GM12891 (cell line): ENCODE measurements around the gene ANKRA2.

ENCODE experiments used
- DNase-seq: peaks from one replicate; pipeline ENCODE4 v3.0.0; 2011; ENCODE audit warnings: low spot score; ENCODE audit not compliant: insufficient read length
- FAIRE-seq: peaks from 2 replicates; lab custom pipeline; 2011; peaks lifted over from hg19 to GRCh38; lab: Jason Lieb, UNC
- PAX5 ChIP-seq: IDR thresholded peaks from 2 replicates; pipeline ENCODE4 v1.6.1; 2011; ENCODE audit warnings: low read length, moderate library complexity, mild to moderate bottlenecking; ENCODE audit not compliant: insufficient read depth, severe bottlenecking
- POLR2A ChIP-seq: IDR thresholded peaks from 2 replicates; pipeline ENCODE4 v1.6.1; 2011; ENCODE audit warnings: low read depth, low read length, control low read depth
- POLR2AphosphoS5 ChIP-seq: IDR thresholded peaks from 2 replicates; pipeline ENCODE4 v1.6.1; 2011; ENCODE audit warnings: low read depth, low read length, control low read depth
- POU2F2 ChIP-seq: IDR thresholded peaks from 2 replicates; pipeline ENCODE4 v1.6.1; 2011; ENCODE audit warnings: low read depth, mild to moderate bottlenecking, control low read depth, low read length, moderate library complexity
- SPI1 ChIP-seq: IDR thresholded peaks from 2 replicates; pipeline ENCODE4 v1.6.1; 2011; ENCODE audit warnings: low read depth, low read length, control low read depth
- TAF1 ChIP-seq: IDR thresholded peaks from 2 replicates; pipeline ENCODE4 v1.6.1; 2011; ENCODE audit warnings: low read depth, low read length, control low read depth

Gene ANKRA2

DNA sequence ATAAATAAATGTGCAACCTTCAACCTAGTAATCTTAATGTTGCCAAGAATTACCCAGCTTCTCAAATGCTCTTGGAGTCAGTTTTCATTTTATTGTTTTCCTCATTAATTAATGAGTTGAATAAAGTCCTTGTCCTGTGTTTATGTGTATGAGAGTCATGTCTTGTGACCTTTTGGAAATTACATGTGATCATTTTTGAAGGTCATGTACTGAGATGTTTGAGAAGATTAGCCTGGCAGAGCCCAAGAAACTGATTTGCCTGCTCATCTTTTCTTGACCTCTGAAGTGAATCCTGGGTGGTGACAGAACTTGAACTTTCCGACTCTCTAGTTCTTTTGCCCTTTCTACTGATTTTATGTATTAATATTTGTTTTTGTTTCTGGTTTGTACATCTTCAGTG is 15.4 kb downstream of the ANKRA2 start:
- FAIRE-seq (no peak), DNase-seq (no peak)
- no peak for TF ChIP-seq SPI1
- no peak for TF ChIP-seq TAF1
- no peak for TF ChIP-seq POLR2AphosphoS5
- no peak for TF ChIP-seq PAX5
- TF ChIP-seq POLR2A = no peak
- no peak for TF ChIP-seq POU2F2

DNA sequence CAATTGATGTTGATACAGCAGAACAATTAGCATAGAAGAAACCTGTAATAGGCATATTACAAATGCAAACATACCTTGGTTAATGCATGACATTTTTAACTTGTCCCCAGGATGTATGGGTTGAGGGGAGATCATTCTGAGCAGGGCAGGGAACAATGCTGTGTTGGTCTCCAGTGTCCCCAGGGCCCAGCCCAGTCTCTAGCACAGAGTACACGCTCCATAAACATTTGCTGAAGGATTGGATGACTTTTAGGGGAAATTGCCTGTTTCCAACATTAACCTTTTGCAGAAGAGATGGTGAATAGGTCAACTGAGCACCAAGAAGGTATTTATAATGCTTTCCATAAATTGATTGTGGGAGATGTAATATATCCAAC is 20.0 kb downstream of the ANKRA2 start:
- DNase-seq (no peak), FAIRE-seq (no peak)
- TF ChIP-seq POLR2AphosphoS5 (no peak), SPI1 (no peak), PAX5 (no peak), TAF1 (no peak), POLR2A (no peak), POU2F2 (no peak)

DNA sequence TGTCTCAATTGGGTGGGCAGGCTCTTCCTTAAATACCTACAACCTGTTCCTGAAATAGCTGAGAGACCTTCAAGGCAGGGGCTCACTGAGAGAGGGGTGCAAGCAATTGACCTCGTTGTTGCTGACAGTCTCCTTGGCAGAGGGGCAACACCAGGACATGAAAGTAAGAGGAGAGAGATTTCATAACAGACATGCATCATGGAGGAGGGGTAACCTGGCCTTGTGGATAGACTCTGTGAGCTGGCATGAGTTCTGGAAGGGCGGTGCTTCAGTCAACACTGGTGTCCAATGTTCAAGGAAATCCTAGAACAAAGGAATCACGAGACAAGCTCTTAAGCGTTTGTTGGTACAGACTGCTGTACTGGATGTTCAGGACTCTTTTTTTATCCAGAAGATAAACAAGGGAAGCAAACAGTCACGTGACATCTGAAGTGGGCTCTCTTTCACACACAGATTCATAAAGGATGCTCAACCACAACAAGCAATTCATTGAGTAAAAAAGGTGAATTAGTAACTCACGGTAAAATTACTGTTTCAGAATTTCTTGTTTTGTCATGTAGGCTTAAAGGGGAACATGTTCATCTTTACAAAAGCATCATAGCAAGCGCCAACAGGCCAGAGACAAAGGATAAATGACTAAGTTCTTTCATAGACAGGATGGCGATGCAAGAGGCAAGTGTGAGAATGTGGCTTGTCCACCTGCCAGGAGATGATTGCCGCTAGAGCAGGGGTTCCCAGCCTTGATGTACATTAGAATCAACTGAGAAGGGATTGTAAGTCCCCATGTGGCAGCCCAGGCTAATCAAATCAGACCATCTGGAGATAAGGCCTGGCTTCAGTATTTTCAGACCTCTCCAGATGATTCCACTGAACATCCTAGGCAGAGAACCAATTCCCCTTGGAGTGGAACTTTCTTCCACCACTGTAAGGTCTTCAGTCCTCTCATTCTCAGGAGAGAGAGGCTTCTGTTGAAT is 20.7 kb downstream of the ANKRA2 start:
- TF ChIP-seq SPI1 (no peak), PAX5 (no peak), POLR2AphosphoS5 (no peak), TAF1 (no peak), POLR2A (no peak), POU2F2 (no peak)
- no peak for FAIRE-seq
- DNase-seq = no peak

DNA sequence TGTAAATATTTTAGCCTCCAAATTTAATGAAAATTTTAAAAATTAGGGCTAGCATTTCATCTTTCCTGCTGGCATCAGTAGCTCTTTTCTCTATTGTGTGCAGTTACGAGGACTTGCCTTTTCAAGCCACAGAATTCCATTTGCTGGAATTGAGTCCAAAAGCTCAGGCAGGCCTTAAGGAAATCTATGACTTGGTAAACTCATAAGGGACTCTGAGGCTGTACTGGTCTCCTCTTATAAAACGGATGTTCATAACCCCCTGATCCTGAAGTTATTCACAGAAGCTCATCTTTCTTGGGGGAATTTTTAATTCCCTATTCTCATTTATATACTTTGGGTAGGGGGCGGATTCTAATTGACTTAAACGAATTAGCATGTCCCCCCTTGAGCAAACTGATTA is 23.4 kb downstream of the ANKRA2 start:
- DNase-seq (no peak), FAIRE-seq (no peak)
- TF ChIP-seq POLR2A = no peak
- TF ChIP-seq PAX5 = no peak
- TF ChIP-seq SPI1 = no peak
- no peak for TF ChIP-seq POU2F2
- no peak for TF ChIP-seq POLR2AphosphoS5
- TF ChIP-seq TAF1 = no peak

DNA sequence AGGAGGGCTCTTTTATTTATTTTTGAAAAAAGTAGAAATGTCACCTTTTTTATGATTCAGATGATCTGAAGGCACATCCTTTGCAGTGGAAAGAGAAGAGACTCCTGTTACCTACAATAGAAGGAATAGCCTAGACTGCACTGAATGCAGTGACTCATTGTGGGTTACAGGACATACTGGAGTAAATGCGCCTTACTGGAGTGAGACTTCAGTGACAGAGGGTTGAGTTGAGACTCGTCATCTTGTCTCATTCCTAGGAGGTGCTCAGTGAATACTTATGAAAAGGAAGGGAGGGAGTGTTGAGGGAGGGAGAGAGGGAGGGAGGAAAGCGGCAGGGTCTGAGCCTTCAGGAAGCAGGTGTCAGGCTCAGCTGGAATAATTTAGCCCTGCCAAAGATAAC is 25.2 kb downstream of the ANKRA2 start:
- TF ChIP-seq POLR2A (no peak), TAF1 (no peak), PAX5 (no peak), POLR2AphosphoS5 (no peak), SPI1 (no peak), POU2F2 (no peak)
- FAIRE-seq (no peak), DNase-seq (no peak)

DNA sequence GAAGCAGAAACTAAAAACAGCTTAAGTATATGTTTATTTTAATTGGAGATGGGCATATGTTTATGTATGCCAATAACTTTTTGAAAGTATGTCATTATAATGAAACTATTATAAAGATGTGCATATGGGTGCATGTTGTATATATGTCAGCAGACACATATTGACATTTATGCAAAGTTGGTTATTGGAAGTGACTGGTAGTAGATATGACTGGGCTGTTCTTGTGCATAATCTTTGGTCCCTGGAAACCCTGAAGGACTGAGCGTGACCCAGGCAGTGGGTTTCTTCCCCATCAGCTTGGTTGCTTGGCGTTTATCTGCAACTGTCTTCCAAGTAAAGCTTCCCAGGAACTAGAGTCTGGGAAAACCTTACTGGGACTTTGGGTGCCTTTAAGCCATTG is 25.7 kb downstream of the ANKRA2 start:
- no peak for DNase-seq
- TF ChIP-seq POLR2A (no peak), SPI1 (no peak), POU2F2 (no peak), POLR2AphosphoS5 (no peak), PAX5 (no peak), TAF1 (no peak)
- FAIRE-seq = no peak

DNA sequence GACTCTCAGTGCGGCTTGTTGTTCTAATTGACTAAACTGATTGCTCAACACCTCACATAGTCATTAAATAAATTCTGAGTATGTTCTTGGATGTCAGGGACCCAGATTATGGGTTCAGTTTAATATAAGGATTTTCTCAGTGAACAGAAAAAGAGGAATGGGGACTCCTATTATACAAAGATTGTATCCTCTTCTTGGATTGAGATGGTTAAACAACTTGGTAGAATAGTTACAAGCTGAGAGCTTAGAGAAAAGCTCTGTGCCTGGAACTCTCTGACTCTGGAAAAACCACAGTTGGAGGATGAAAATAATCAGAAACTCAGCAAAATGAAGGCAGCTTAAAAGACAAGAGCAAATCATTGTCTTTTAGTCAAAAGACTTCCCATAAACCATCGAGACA is 30.5 kb downstream of the ANKRA2 start:
- DNase-seq (no peak), FAIRE-seq (no peak)
- TF ChIP-seq POLR2A (no peak), POU2F2 (no peak), SPI1 (no peak), TAF1 (no peak), PAX5 (no peak), POLR2AphosphoS5 (no peak)

DNA sequence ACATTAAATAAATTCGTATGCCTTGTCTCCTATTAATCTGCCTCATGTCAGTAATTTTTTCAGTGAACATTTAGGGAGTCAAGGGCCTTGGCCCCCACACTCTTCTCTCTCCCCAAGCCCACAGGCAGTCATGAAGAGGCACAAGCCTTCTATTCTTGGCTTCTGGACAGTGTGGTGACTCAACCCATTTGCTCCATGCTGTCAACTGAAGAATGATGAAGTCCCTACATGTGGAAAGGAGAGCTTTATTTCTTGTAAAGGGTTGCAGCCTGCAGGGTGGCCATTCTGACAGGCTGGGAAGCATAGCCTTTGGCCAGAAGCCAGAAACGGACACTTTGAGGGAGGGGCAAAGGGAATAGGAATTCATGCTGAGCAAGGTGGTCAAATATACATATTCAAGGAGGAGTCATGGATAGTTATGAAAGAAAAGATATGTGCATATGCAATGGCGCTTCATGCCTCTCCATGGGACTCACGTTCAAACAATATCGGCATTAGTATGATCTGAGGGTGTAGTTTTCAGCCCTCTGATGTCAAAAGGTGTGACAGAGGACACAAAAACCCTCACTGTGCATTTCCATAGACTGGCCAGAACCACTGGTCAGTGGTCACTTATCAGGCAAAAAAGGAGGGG is 31.3 kb downstream of the ANKRA2 start:
- FAIRE-seq = no peak
- DNase-seq = no peak

DNA sequence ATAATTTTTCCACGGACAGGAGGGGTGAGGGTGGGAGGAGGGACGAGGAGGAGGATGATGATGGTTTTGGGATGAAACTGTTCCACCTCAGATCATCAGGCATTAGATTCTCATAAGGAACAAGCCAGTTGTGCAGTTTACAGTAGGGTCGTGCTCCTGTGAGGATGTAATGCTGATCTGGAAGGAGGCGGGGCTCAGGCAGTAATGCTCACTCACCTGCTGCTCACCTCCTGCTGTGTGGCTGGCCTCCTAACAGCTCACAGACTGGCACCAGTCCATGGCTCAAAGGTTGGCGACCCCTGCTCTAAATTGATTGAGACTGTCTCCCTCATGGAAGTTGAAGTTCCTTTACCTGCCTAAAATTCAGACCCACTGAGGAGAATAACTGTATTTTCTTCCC is 33.2 kb downstream of the ANKRA2 start:
- no peak for FAIRE-seq
- no peak for TF ChIP-seq POLR2A
- TF ChIP-seq POU2F2 = no peak
- TF ChIP-seq PAX5 = no peak
- no peak for TF ChIP-seq TAF1
- no peak for TF ChIP-seq POLR2AphosphoS5
- DNase-seq = no peak

More for the DNA sequence above, 31.3 kb downstream of the ANKRA2 start:
- TF ChIP-seq TAF1 = no peak
- TF ChIP-seq POLR2A = no peak
- no peak for TF ChIP-seq POU2F2
- TF ChIP-seq POLR2AphosphoS5 = no peak
- TF ChIP-seq PAX5 = no peak
- TF ChIP-seq SPI1 = no peak
